ENCODE results near the gene CACNA1S.

- no peak for TF ChIP-seq CTCF (IDR thresholded peaks at IDR 0.05)
- TF ChIP-seq POLR2A (IDR thresholded peaks at IDR 0.05), result no peak
- TF ChIP-seq POLR2AphosphoS5 (IDR thresholded peaks at IDR 0.05), result no peak
These were observed 95.0 kb downstream of the CACNA1S start for GRCh38 chr1:201016943-201017827.
